PFSK-1 (cell line): ENCODE results near the gene HEG1.

Source experiments
- FOXP2 ChIP-seq: optimal IDR thresholded peaks from 2 replicates; pipeline ENCODE3; 2011; ENCODE audit warnings: borderline replicate concordance, control low read depth, inconsistent platforms; ENCODE audit not compliant: insufficient read depth; ENCODE audit errors: extremely low read length, extremely low read depth
- POLR2AphosphoS5 ChIP-seq: IDR thresholded peaks from 2 replicates; pipeline ENCODE4 v1.6.1; 2012; ENCODE audit warnings: low read depth, mild to moderate bottlenecking, control low read depth, low read length, moderate library complexity
- SIN3A ChIP-seq: IDR thresholded peaks from 2 replicates; pipeline ENCODE4 v1.6.1; 2012; ENCODE audit warnings: mild to moderate bottlenecking, low read length, moderate library complexity, borderline replicate concordance; ENCODE audit not compliant: insufficient read depth
- TAF1 ChIP-seq: IDR thresholded peaks from 2 replicates; pipeline ENCODE4 v1.6.1; 2012; ENCODE audit warnings: low read length, control low read depth, borderline replicate concordance; ENCODE audit not compliant: insufficient read depth

GRCh38 chr3:124928333-124929202 is 127.2 kb downstream of the HEG1 start:
- TF ChIP-seq FOXP2 (no peak), POLR2AphosphoS5 (no peak), TAF1 (no peak), SIN3A (no peak)
